Type B pancreatic cell (in vitro differentiated cells): Measurements from ENCODE around the gene SRP14. TPM values are rescaled to one million over a fixed set of nuclear protein-coding genes. Genes with fewer than 3 reads are reported as not detected.

Source experiments
- DNase-seq: peaks from one replicate; pipeline ENCODE4 v3.0.0; 2021; ENCODE audit warnings: mixed read lengths; ENCODE audit not compliant: unreplicated experiment; ENCODE audit errors: extremely low spot score
- H3K27ac Mint-ChIP-seq: 2 replicates; pipeline ENCODE4 v1.8.0; 2021; ENCODE audit warnings: mild to moderate bottlenecking, mixed read lengths
- H3K27me3 Mint-ChIP-seq: 2 replicates; pipeline ENCODE4 v1.8.0; 2021; ENCODE audit warnings: mixed read lengths
- H3K36me3 Mint-ChIP-seq: 2 replicates; pipeline ENCODE4 v1.8.0; 2021; ENCODE audit warnings: mixed read lengths
- H3K4me1 Mint-ChIP-seq: one replicate; pipeline ENCODE4 v1.8.0; 2021; ENCODE audit warnings: mixed read lengths; ENCODE audit not compliant: unreplicated experiment
- H3K4me3 Mint-ChIP-seq: 2 replicates; pipeline ENCODE4 v1.8.0; 2021; ENCODE audit warnings: mild to moderate bottlenecking, mixed read lengths
- H3K9me3 Mint-ChIP-seq: 2 replicates; pipeline ENCODE4 v1.8.0; 2021; ENCODE audit warnings: mixed read lengths
- total RNA-seq: library from RNA; stranded (reverse); gene quantifications from 2 replicates; pipeline ENCODE4 v1.2.1, GENCODE V29; 2021; ENCODE audit warnings: low replicate concordance
- TF ChIP-seq, protein P1 (sequence below): fragments of 200-600 bp; sonication (generic); conservative IDR thresholded peaks from 2 replicates; pipeline ENCODE4 v1.5.0; 2021; ENCODE audit warnings: antibody characterized with exemption, mild to moderate bottlenecking

Gene SRP14
- total RNA-seq, 1 donor from 2014 or later: 235 TPM

DNA sequence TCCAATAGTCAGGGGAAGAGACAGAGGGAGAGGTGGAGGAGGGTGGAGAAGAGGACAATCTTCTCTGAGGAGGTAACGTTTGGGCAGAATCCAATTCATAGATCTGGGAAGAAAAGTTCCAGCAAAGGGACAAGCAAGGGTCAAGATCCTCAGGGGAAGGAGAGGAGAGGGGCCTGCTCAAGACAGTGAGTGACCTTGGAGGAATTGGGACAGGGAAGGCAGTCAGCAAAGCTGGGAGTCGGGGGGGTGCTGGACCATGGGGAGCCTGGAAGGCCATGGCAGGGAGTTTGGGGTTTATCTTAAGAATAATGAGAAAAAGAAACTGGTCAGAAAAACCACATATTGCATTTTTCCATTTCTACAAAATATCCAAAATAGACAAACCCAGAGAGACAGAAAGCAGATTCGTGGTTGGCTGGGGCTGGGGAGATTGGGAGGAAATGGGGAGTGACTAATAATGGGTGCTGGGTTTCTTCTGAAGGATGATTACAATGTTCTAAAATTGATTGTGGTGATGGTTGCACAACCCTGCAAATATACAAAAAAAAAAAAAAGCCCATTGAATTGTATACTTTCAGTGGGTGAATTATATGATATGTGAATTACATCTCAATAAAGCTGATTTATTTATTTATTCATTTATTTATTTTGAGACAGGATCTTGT, 19.6 kb upstream of the SRP14 start:
- TF ChIP-seq, protein P1, sequence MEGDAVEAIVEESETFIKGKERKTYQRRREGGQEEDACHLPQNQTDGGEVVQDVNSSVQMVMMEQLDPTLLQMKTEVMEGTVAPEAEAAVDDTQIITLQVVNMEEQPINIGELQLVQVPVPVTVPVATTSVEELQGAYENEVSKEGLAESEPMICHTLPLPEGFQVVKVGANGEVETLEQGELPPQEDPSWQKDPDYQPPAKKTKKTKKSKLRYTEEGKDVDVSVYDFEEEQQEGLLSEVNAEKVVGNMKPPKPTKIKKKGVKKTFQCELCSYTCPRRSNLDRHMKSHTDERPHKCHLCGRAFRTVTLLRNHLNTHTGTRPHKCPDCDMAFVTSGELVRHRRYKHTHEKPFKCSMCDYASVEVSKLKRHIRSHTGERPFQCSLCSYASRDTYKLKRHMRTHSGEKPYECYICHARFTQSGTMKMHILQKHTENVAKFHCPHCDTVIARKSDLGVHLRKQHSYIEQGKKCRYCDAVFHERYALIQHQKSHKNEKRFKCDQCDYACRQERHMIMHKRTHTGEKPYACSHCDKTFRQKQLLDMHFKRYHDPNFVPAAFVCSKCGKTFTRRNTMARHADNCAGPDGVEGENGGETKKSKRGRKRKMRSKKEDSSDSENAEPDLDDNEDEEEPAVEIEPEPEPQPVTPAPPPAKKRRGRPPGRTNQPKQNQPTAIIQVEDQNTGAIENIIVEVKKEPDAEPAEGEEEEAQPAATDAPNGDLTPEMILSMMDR: no peak
- H3K9me3 Mint-ChIP-seq: no peaks in the 10 kb centered on the region
- H3K36me3 Mint-ChIP-seq: no peaks in the 10 kb centered on the region
- H3K4me1 Mint-ChIP-seq: peaks cover 29% of the 10 kb centered on the region
- H3K27me3 Mint-ChIP-seq: no peaks in the 10 kb centered on the region
- H3K4me3 Mint-ChIP-seq: no peak overlapping the region
- no peak overlapping the region for H3K27ac Mint-ChIP-seq
- DNase-seq: no peak

DNA sequence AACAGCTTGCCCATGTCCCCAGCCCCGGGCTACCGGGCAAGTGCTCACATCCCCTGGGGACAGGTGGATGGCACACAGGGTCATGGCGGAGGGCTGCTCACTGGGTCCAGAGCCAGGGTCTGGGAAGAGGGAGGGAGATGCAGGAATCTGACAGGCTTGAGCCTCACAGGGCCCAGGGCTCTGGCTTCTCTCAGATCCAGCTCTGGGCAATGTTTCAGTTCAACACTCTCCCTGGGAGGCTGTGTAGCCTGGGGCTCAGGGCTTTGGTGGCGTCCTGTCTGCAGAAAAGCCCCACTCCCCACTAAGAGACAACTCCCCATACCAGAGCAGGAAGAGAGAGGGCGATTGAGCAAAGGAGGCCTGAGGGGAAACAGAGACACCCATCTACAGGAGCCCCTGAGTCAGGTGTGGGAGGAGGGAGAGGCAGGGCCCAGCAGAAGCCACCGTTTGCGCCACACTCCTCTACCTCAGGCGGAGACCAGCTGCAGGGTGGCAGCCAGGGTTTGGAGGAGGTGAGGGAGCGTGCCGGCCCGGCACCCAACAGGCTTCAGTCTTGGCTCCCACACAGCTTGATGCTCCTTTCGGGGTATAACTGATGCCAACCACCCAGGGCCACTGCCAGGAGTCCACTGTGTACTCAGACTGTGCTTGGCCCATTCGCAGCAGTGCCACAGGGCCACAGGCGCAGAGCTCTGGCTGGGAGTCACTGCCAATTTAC, 16.8 kb upstream of the SRP14 start:
- TF ChIP-seq, protein P1: no peak
- DNase-seq: peak; percentile 63
- H3K4me1 Mint-ChIP-seq: peaks cover 48% of the 10 kb centered on the region
- no peaks in the 10 kb centered on the region for H3K9me3 Mint-ChIP-seq
- H3K27me3 Mint-ChIP-seq: no peaks in the 10 kb centered on the region
- no peak overlapping the region for H3K4me3 Mint-ChIP-seq
- H3K36me3 Mint-ChIP-seq: no peaks in the 10 kb centered on the region
- H3K27ac Mint-ChIP-seq: peak overlapping the region; percentile 31

DNA sequence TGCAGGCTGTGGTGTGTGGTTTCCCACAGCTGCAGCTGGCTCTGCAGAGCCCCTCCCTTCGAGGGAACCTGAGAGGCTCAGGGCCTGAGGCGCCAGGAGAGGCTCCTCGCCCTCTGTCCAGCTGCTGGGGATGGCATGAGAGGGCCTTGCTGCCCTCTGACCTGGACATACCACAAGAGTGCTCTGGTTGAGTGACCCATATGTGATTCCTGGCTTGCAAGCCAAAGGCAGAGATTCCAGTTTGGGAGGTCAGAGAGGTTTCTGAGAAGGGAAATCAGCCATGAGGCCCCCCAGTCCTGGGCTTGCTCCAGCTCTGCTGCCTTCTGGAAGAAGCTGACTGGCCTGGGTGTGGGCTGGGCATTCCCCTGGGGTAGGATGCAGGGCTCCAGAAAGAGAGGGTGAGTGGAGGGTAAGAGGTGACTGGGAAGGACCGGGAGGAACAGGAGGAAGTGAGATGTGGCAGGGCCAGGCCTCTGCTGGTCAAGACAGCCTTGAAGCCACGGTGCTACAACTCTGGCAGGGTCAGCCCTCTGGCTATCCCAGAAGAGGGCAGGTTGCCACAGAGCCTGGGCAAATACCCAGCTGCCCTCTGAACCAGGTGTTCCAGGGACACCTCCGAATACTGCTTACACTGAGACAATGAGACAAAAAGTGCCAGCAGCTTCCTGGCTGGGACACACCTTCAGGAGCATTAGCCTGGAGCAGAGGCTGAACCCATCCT, 16.0 kb upstream of the SRP14 start:
- peak; percentile 51 for DNase-seq
- Mint-ChIP-seq H3K4me1 (peaks cover 50% of the 10 kb centered on the region), H3K4me3 (peak overlapping the region; percentile 28), H3K9me3 (no peaks in the 10 kb centered on the region), H3K36me3 (no peaks in the 10 kb centered on the region), H3K27ac (peak overlapping the region; percentile 49), H3K27me3 (no peaks in the 10 kb centered on the region)
- TF ChIP-seq, protein P1: no peak

DNA sequence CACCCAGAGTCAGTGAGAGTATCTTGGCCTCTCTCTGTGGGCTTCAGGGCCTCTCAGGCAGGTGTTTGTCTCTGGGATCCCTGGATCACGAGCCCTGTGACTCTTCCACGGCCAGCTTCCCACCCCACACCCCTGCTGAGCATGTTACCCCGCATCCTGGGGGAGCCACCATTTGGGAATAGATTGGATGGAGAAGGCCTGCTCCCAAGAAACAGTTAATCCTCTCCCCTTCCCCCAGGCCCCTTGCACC, 15.5 kb upstream of the SRP14 start:
- H3K27ac Mint-ChIP-seq: no peak overlapping the region
- H3K36me3 Mint-ChIP-seq: no peaks in the 10 kb centered on the region
- H3K4me1 Mint-ChIP-seq: peaks cover 55% of the 10 kb centered on the region

DNA sequence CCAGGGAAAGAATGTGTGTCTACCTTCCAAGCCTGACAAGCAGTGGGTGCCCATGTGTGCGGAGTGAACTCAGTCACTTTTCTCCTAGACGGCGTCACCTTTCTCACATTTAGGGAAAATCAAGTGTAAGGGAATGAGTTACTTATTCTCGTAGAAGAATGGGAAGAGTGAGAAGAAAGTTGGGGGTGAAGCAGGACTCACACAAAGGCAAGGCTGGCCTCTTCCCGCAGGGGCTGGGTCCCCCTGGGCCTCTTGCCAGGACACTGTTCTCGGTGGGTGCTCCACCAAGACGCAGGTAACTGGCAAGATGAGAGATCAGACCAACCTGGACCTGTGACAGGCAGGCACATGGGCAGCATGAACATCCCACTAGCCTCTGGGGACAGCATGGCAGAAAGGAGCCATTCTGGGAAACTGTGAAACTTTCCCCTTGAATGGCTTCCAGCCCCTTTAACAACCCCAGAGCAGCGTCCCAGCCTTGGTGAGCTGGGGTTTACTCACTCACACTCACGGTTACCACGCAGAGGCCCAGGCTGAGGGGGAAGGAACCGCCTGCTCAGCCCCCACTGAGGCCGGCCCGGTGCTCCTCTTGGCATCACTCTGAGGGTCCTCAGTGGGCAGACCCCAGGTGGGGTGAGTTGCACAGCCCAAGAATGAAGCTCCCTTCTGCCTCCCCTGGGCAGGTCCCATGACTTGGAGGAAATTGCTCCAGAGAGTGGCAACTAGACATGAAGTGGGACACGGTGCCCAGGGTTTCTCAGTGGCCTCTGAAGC, 15.0 kb upstream of the SRP14 start:
- no peaks in the 10 kb centered on the region for H3K9me3 Mint-ChIP-seq
- peak overlapping the region; percentile 27 for H3K27ac Mint-ChIP-seq
- DNase-seq: peak; percentile 63
- no peaks in the 10 kb centered on the region for H3K27me3 Mint-ChIP-seq
- peaks cover 60% of the 10 kb centered on the region for H3K4me1 Mint-ChIP-seq
- H3K4me3 Mint-ChIP-seq: no peak overlapping the region
- H3K36me3 Mint-ChIP-seq: no peaks in the 10 kb centered on the region
- TF ChIP-seq, protein P1: no peak

More for the DNA sequence above, 15.5 kb upstream of the SRP14 start:
- TF ChIP-seq, protein P1: no peak
- no peak overlapping the region for H3K4me3 Mint-ChIP-seq
- no peaks in the 10 kb centered on the region for H3K9me3 Mint-ChIP-seq
- no peaks in the 10 kb centered on the region for H3K27me3 Mint-ChIP-seq
- no peak for DNase-seq
